BJ (cell line): ENCODE measurements around the gene ACYP2. TPM values are rescaled to one million over a fixed set of nuclear protein-coding genes. Genes with fewer than 3 reads are reported as not detected.

Experiments
- CTCF ChIA-PET: fragments of 350-600 bp; formaldehyde crosslinking; extraction: SDS; loops from one replicate; lab custom pipeline; 2021; ENCODE audit warnings: antibody characterized with exemption, inconsistent platforms; lab: Yijun Ruan, JAX
- POLR2A ChIA-PET: fragments of 300-600 bp; sonication (Branson Sonifier 250); formaldehyde crosslinking; extraction: SDS; loops from one replicate; lab custom pipeline; 2021; ENCODE audit warnings: antibody characterized with exemption; lab: Charles Lee
- DNase-seq: peaks from one replicate; pipeline ENCODE4 v3.0.0-alpha.2; 2011; ENCODE audit warnings: low read depth
- H3K27me3 ChIP-seq: 2 replicates; pipeline ENCODE4 v1.6.0; 2011; ENCODE audit warnings: low read length; ENCODE audit not compliant: control insufficient read depth, insufficient read depth
- H3K36me3 ChIP-seq: 2 replicates; pipeline ENCODE4 v1.5.1; 2011; ENCODE audit warnings: low read length; ENCODE audit not compliant: control insufficient read depth, insufficient read depth
- H3K4me3 ChIP-seq: 2 replicates; pipeline ENCODE4 v1.5.1; 2011; ENCODE audit warnings: low read depth, mild to moderate bottlenecking, control low read depth, low read length
- CTCF ChIP-seq: IDR thresholded peaks from 2 replicates; pipeline ENCODE4 v1.5.1; 2011; ENCODE audit warnings: low read depth, mild to moderate bottlenecking, control low read depth, inconsistent platforms, low read length, moderate library complexity; ENCODE audit not compliant: insufficient read depth
- polyA plus RNA-seq: library from polyadenylated mRNA; depleted of rRNA; stranded (reverse); fragments of >200 nt; gene quantifications from 2 replicates; pipeline ENCODE4 v1.2.3, GENCODE V29; 2011

ACYP2 gene
- polyA plus RNA-seq, 1 experiment, result 7.0 TPM

GRCh38 chr2:54191361-54192135 lies 76.1 kb downstream of the ACYP2 start:
- CTCF ChIA-PET, result interaction anchor here (0.7 kb wide), 1 partner anchor 21 kb away, joined by 3 read pairs; no protein-coding TSS in a partner anchor
- Histone ChIP-seq H3K4me3 (no peak overlapping the region), H3K36me3 (no peaks in the 10 kb centered on the region), H3K27me3 (no peaks in the 10 kb centered on the region)
- DNase-seq, result no peak
- POLR2A ChIA-PET, result no interaction called here
- no peak for TF ChIP-seq CTCF

GRCh38 chr2:54194761-54195750 lies 79.6 kb downstream of the ACYP2 start:
- CTCF ChIA-PET, result interaction anchor here (0.7 to 1.8 kb wide), 5 partner anchors 8 to 509 kb away, joined by 3 to 6 read pairs (median 3); no protein-coding TSS in a partner anchor
- DNase-seq, result no peak
- H3K4me3 ChIP-seq, result no peak overlapping the region
- no peaks in the 10 kb centered on the region for H3K27me3 ChIP-seq
- H3K36me3 ChIP-seq, result no peaks in the 10 kb centered on the region
- POLR2A ChIA-PET, result no interaction called here
- no peak for TF ChIP-seq CTCF

- CTCF ChIA-PET, result interaction anchor here (1.2 kb wide), 1 partner anchor 10 kb away, joined by 3 read pairs; no protein-coding TSS in a partner anchor
- H3K36me3 ChIP-seq, result no peaks in the 10 kb centered on the region
- POLR2A ChIA-PET, result no interaction called here
- H3K4me3 ChIP-seq, result no peak overlapping the region
- no peak for TF ChIP-seq CTCF
- DNase-seq, result no peak
- no peaks in the 10 kb centered on the region for H3K27me3 ChIP-seq
These were observed 81.2 kb downstream of the ACYP2 start for GRCh38 chr2:54196646-54197045.

GRCh38 chr2:54204476-54204875 lies 89.1 kb downstream of the ACYP2 start:
- no peak for DNase-seq
- TF ChIP-seq CTCF, result no peak

More at GRCh38 chr2:54204476-54204875, 89.1 kb downstream of the ACYP2 start:
- H3K36me3 ChIP-seq, result no peaks in the 10 kb centered on the region
- H3K27me3 ChIP-seq, result no peaks in the 10 kb centered on the region
- CTCF ChIA-PET, result interaction anchor here (0.5 kb wide), 1 partner anchor 638 kb away, joined by 3 read pairs; no protein-coding TSS in a partner anchor
- no peak overlapping the region for H3K4me3 ChIP-seq
- POLR2A ChIA-PET, result no interaction called here
